Muscle of leg (tissue), 16 donors: ENCODE measurements around the gene MAGEA8. TPM values are rescaled to one million over a fixed set of nuclear protein-coding genes. Genes with fewer than 3 reads are reported as not detected.
"Not testable (repeated sequence)": the region's sequence is repeated elsewhere in the genome, so short reads cannot be mapped to it uniquely, and the experiment has no call there.

Source experiments
- DNase-seq: peaks from one replicate; pipeline ENCODE4 v3.0.0; 2013
- H3K27ac ChIP-seq: one replicate; pipeline ENCODE4 v1.5.1; 2013; ENCODE audit warnings: mild to moderate bottlenecking, low read length, control low read depth
- H3K27me3 ChIP-seq: one replicate; pipeline ENCODE4 v1.6.1; 2013; ENCODE audit warnings: low read length; ENCODE audit not compliant: control insufficient read depth, insufficient read depth
- H3K36me3 ChIP-seq: one replicate; pipeline ENCODE4 v1.6.1; 2013; ENCODE audit warnings: low read length; ENCODE audit not compliant: control insufficient read depth, insufficient read depth
- H3K4me1 ChIP-seq: one replicate; pipeline ENCODE4 v1.6.1; 2013; ENCODE audit warnings: low read length; ENCODE audit not compliant: control insufficient read depth, insufficient read depth
- H3K4me3 ChIP-seq: one replicate; pipeline ENCODE4 v1.5.1; 2013; ENCODE audit warnings: low read length, control low read depth
- H3K9me3 ChIP-seq: replicated peaks from 2 replicates; pipeline ENCODE4 v1.6.1; 2013; ENCODE audit warnings: low read depth, low read length; ENCODE audit not compliant: control insufficient read depth
- WGBS: methylation state at CpG from one replicate; pipeline ENCODE4 v1.1.5; 2013; ENCODE audit warnings: missing lambda C conversion rate; ENCODE audit not compliant: insufficient coverage; 5-methylcytosine and 5-hydroxymethylcytosine counted together
- long read RNA-seq, 11 donors: transcript quantifications; one replicate each; lab custom pipeline, GENCODE V29; 2026
- polyA plus RNA-seq, 8 donors: library from polyadenylated mRNA; unstranded; fragments of 120-200 nt; gene quantifications; one replicate each; pipeline versions ENCODE4 v1.2.1 to v1.2.3, GENCODE V29; 2013; ENCODE audit warnings: inconsistent platforms in 1 of 8, low replicate concordance in 1 of 8; ENCODE audit not compliant: insufficient read length in 8 of 8, insufficient read depth in 1 of 8
- total RNA-seq: library from RNA; stranded (reverse); fragments of 120-200 nt; gene quantifications from one replicate; pipeline ENCODE4 v1.2.4, GENCODE V29; 2013

The MAGEA8 gene, protein sequence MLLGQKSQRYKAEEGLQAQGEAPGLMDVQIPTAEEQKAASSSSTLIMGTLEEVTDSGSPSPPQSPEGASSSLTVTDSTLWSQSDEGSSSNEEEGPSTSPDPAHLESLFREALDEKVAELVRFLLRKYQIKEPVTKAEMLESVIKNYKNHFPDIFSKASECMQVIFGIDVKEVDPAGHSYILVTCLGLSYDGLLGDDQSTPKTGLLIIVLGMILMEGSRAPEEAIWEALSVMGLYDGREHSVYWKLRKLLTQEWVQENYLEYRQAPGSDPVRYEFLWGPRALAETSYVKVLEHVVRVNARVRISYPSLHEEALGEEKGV
- not detected for total RNA-seq
- polyA plus RNA-seq = under 1 TPM in 3 of 8 donors, not detected in 5; 0.13 to 0.35 (median 0.15) TPM
- long read RNA-seq, donor 1 = 0 reads
- long read RNA-seq, donor 2 = 0 reads
- long read RNA-seq, donor 3 = 0 reads
- long read RNA-seq, donor 4 = 0 reads
- long read RNA-seq, donor 5 = 0 reads
- long read RNA-seq, donor 6 = 0 reads
- long read RNA-seq, donor 7 = 0 reads
- long read RNA-seq, donor 8 = 0 reads
- long read RNA-seq, donor 9 = 0 reads
- long read RNA-seq, donor 10 = 0 reads
- long read RNA-seq, donor 11 = 0 reads

DNA sequence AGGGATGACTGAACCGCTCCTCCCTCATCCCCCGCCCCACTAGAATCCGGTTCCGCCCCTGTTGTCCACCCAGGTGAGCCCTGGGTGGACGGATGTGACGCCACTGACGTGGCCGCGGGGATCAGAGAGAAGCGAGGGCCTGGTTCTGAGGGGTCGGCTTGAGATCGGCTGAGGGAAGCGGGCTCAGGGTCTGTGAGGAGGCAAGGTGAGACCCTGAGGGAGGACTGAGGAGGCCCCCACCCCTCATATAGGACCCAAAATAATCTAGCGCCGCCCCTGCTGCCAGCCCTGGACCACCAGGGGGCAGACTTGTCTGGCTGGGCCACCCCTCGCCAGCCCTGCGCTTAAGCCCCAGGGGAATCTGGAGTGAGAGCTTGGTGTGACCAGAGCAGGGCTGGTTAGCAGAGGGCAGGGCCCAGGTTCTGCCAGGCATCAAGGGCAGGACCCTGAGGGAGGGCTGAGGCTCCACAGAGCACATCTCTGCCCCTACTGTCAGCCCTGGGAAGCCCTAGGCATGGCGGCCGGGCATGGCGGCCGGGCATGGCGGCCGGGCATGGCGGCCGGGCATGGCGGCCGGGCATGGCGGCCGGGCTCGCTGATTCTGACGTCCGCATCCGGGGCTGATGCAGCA lies at the start of gene MAGEA8:
MAGEA8 (plus strand) TSS at position 103 of the 631 bp plus-strand sequence. CDS start 3,090 bp downstream, outside the sequence.
- no peak for DNase-seq
- no peaks in the 10 kb centered on the region for H3K4me1 ChIP-seq
- H3K4me3 ChIP-seq = no peak within 1 kb of the TSS
- no peak within 1 kb of the TSS for H3K27ac ChIP-seq
- H3K9me3 ChIP-seq = no peaks in the 10 kb centered on the region
- WGBS = 89% methylated on average over 14 of the region's 33 CpGs
- H3K27me3 ChIP-seq = peaks cover 2% of the 10 kb centered on the region
- H3K36me3 ChIP-seq = no peaks in the 10 kb centered on the region

DNA sequence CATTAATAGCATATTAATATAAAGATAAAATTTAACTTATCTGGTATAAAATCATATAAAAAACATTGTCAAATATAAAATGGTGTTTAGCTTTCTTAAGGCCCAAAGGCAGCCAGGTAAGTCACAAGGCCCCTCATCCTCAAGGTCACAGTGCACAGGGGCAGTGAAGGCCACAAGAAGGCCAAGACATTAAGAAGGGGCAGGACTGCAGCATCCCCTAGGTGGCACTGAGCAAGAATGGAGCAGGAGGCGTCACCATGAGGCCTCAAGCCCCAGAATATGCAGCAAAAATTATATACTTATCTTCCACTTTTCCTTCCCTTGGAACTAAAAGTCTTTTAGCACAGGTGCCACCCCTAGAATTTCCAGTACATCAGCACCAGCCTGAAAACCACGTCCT lies 49.5 kb upstream of the MAGEA8 start:
- Histone ChIP-seq H3K4me3 (no peak overlapping the region), H3K36me3 (no peaks in the 10 kb centered on the region), H3K9me3 (no peaks in the 10 kb centered on the region), H3K27ac (no peak overlapping the region), H3K4me1 (peaks cover 5% of the 10 kb centered on the region), H3K27me3 (peaks cover 14% of the 10 kb centered on the region)
- DNase-seq = no peak
- WGBS = 20% methylated on average over 1 of the region's 2 CpGs

DNA sequence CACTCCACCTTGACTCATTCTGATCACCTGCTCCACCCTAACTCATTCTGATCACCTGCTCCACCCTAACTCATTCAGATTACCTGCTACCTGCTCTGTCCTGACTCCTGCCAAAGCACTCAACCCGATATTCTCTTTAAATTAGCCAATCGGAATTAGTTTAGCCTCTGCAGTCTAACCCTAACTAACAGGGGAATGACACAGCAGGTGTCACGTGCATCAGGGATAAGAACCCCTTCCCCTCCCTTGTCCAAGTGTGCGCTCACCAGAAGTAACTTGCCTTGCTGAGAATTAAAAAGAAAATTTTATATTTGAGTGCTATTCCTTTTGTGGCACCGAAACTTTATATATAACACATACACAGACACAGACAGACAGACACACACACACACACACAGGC lies 44.3 kb upstream of the MAGEA8 start:
- 33% methylated on average over 1 of the region's 5 CpGs for WGBS
- H3K36me3 ChIP-seq, H3K27me3 ChIP-seq, H3K4me3 ChIP-seq, H3K9me3 ChIP-seq, H3K27ac ChIP-seq, DNase-seq, H3K4me1 ChIP-seq: not testable (repeated sequence)

DNA sequence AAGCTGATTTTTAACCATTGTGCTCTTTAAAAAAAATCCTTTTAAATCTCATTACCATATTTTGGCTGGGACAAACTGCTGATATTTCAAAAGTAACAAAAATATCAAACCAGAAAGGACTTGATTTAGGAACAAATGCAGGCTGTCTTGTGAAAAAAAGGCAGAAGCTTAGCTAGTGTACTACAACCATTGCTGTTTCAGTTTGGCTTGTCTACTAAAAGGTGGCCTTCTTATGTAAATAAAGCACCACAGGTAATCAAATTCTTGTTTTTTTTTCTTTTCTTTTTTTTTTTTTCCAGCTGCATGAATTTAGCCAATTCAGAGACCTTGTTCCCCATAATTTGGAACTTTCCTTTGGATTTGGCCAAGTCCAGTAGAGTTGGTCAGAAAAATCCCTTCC lies 43.8 kb upstream of the MAGEA8 start:
- Histone ChIP-seq H3K27ac (no peak overlapping the region), H3K27me3 (peaks cover 3% of the 10 kb centered on the region), H3K36me3 (no peaks in the 10 kb centered on the region), H3K4me3 (no peak overlapping the region), H3K9me3 (no peaks in the 10 kb centered on the region), H3K4me1 (no peaks in the 10 kb centered on the region)
- no peak for DNase-seq

DNA sequence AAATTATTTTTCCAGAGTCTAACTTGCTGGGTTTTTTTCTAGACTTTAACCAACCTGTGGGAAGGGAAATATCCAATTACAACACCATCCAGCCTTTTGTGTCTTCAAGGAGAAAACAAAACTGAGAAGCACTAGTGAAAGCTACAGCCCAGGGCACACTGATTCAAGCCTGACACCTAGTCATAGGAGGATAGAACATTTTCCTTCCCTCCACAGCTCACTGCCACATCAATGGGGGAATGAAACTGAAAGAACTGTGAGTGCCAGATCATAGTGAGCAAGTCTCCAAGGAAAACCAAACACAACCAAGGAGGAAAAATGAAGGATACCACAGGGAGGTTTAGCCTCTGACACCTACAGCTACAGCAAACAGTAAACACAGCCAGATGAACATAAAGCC lies 43.3 kb upstream of the MAGEA8 start:
- no peaks in the 10 kb centered on the region for H3K4me1 ChIP-seq
- H3K4me3 ChIP-seq = no peak overlapping the region
- no peak for DNase-seq

DNA sequence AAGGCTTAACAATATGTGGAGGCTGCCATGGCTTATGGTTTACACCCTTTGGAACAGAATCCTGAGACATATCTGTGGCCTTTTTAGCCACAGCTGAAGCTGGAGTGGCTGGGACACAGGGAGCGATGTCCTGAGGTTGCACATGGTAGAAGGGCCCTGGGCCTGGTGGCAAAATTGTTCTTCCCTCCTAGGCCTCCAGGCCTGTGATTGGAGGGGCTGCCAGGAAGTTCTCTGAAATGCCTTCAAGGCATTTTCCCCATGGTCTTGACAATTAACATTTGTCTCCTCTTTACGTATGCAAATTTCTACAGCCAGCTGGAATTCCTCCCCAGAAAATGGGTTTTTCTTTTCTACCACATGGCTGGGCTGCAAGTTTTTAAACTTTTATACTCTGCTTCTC lies 39.1 kb upstream of the MAGEA8 start:
- Histone ChIP-seq H3K27me3 (no peaks in the 10 kb centered on the region), H3K4me3 (no peak overlapping the region), H3K9me3 (no peaks in the 10 kb centered on the region), H3K4me1 (no peaks in the 10 kb centered on the region), H3K27ac (no peak overlapping the region), H3K36me3 (no peaks in the 10 kb centered on the region)
- 83% methylated on average over 2 of the region's 2 CpGs for WGBS
- no peak for DNase-seq

More for the DNA sequence above, 43.3 kb upstream of the MAGEA8 start:
- Histone ChIP-seq H3K36me3 (no peaks in the 10 kb centered on the region), H3K27me3 (peaks cover 2% of the 10 kb centered on the region), H3K27ac (no peak overlapping the region), H3K9me3 (no peaks in the 10 kb centered on the region)

DNA sequence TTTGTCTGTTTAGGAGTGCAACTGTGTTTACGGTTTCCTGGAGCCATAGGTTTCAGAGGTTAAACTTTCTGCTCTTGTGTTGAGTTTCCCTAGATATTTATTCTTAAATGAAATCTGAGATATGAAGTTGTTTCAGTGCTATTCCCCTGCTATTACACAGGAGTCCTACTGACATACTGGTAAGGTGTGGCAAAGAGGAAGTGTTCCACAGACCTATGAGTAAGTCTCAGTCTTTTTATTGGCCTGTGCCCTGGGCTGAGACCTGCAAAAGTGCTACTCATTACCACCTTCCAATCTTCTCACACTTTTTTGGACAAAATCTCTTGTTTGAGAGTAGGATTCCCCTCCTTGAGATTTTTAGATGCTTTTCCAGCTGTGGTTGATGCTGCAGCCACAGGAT lies 35.6 kb upstream of the MAGEA8 start:
- H3K27ac ChIP-seq = no peak overlapping the region
- WGBS = no CpG with 5 or more reads among the region's 1 CpG
- peaks cover 7% of the 10 kb centered on the region for H3K27me3 ChIP-seq

DNA sequence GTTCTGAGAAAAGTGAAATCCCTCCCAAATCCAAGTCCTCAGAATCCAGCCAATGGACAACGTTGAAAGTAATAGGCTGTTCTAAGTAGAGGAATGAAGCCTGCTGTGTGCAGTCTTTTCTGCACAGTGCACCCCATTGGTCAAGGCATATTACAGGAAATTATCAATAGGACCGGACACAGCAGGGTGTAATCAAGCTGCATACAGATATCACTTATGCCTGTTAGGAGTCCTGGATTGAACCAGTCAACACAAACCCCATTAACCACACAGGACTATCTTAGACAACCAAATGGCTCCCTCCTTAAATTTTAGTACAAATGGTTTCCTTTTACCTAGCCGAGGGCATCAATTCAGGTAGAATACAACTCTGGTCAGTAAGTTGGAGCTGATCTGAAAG lies 34.2 kb upstream of the MAGEA8 start:
- 83% methylated on average over 2 of the region's 3 CpGs for WGBS
- Histone ChIP-seq H3K27ac (no peak overlapping the region), H3K36me3 (no peaks in the 10 kb centered on the region)

More for the DNA sequence above, 35.6 kb upstream of the MAGEA8 start:
- Histone ChIP-seq H3K36me3 (no peaks in the 10 kb centered on the region), H3K9me3 (no peaks in the 10 kb centered on the region), H3K4me3 (no peak overlapping the region), H3K4me1 (no peaks in the 10 kb centered on the region)
- DNase-seq = no peak

DNA sequence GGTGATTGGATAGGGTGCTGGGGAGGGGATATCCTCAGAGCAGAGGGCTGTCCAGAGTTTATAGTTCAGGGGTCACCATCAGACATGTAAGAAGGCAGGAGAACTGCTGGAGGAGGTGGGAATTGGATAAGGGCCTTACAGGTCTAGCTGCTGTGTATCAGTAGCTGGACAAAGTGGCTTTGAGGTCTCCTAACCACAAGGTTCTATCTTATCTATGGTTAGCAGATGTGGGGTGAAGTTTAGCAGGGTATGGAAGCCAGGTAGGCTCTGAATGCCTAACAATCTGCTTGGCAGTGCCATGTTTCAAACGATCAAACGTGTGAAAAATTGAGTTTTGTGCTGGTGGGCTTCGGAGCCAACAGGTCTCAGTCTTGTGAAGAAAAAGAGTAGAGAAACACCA lies 32.1 kb upstream of the MAGEA8 start:
- peaks cover 7% of the 10 kb centered on the region for H3K27me3 ChIP-seq
- no peak overlapping the region for H3K27ac ChIP-seq
- H3K4me1 ChIP-seq = no peaks in the 10 kb centered on the region
- peaks cover 2% of the 10 kb centered on the region for H3K9me3 ChIP-seq
- no peak for DNase-seq
- no peak overlapping the region for H3K4me3 ChIP-seq
- WGBS = 57% methylated on average over 2 of the region's 3 CpGs
- no peaks in the 10 kb centered on the region for H3K36me3 ChIP-seq

More for the DNA sequence above, 34.2 kb upstream of the MAGEA8 start:
- Histone ChIP-seq H3K27me3 (peaks cover 7% of the 10 kb centered on the region), H3K4me1 (no peaks in the 10 kb centered on the region), H3K4me3 (no peak overlapping the region), H3K9me3 (peaks cover under 1% of the 10 kb centered on the region)
- no peak for DNase-seq

DNA sequence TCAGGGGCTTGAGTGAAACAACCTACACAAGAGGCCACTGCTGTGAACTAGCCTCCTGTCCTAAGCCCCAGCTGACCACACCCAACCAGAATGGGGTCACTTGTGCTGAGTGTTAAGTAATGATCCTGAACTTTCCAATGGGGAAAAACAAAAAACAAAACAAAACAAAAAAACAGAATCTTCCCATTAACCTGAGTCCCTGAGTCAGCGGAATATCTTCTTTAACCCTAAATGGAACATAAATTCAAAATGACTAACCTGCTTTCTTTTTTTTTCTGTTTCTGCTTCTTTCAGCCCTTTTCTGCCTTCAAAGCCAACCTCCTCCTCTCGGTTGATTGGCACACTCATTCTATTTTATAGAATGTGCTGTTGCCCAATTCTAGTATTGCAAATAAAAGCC lies 31.2 kb upstream of the MAGEA8 start:
- no peak for DNase-seq
- H3K36me3 ChIP-seq = no peaks in the 10 kb centered on the region
- whole genome bisulfite sequencing = no CpG with 5 or more reads among the region's 2 CpGs
- H3K4me3 ChIP-seq = no peak overlapping the region
- H3K4me1 ChIP-seq = no peaks in the 10 kb centered on the region
- peaks cover 7% of the 10 kb centered on the region for H3K27me3 ChIP-seq
- H3K9me3 ChIP-seq = peaks cover 2% of the 10 kb centered on the region
- H3K27ac ChIP-seq = no peak overlapping the region
